Neural crest cell (in vitro differentiated cells): ENCODE results near the gene NBEAL1. TPM values are rescaled to one million over a fixed set of nuclear protein-coding genes. Genes with fewer than 3 reads are reported as not detected.

ENCODE experiments used
- DNase-seq: peaks from one replicate; pipeline ENCODE4 v3.0.0; 2021; ENCODE audit warnings: low read depth, mixed read lengths, low spot score
- H3K27ac Mint-ChIP-seq: one replicate; pipeline ENCODE4 v1.8.0; 2021; ENCODE audit warnings: mild to moderate bottlenecking, mixed read lengths; ENCODE audit not compliant: unreplicated experiment
- H3K27me3 Mint-ChIP-seq: 2 replicates; pipeline ENCODE4 v1.8.0; 2021; ENCODE audit warnings: low read depth, mild to moderate bottlenecking, mixed read lengths
- H3K36me3 Mint-ChIP-seq: 2 replicates; pipeline ENCODE4 v1.8.0; 2021; ENCODE audit warnings: low read depth, mild to moderate bottlenecking, mixed read lengths
- H3K4me1 Mint-ChIP-seq: 2 replicates; pipeline ENCODE4 v1.8.0; 2021; ENCODE audit warnings: mixed read lengths
- H3K4me3 Mint-ChIP-seq: one replicate; pipeline ENCODE4 v1.8.0; 2021; ENCODE audit warnings: mild to moderate bottlenecking, mixed read lengths
- H3K9me3 Mint-ChIP-seq: 2 replicates; pipeline ENCODE4 v1.8.0; 2021; ENCODE audit warnings: mixed read lengths
- CTCF ChIP-seq: fragments of 200-600 bp; sonication (generic); conservative IDR thresholded peaks from 2 replicates; pipeline ENCODE4 v1.5.0; 2021; ENCODE audit warnings: antibody characterized with exemption, mild to moderate bottlenecking
- total RNA-seq: library from RNA; stranded (reverse); gene quantifications from 2 replicates; pipeline ENCODE4 v1.2.1, GENCODE V29; 2021

The NBEAL1 gene
- total RNA-seq, 1 donor from 2014 or later: 12.6 TPM

- Mint-ChIP-seq H3K36me3 (peaks cover 5% of the 10 kb centered on the region), H3K27me3 (no peaks in the 10 kb centered on the region), H3K27ac (no peak overlapping the region), H3K4me3 (no peak overlapping the region), H3K9me3 (no peaks in the 10 kb centered on the region), H3K4me1 (no peaks in the 10 kb centered on the region)
- no peak for DNase-seq
- TF ChIP-seq CTCF: peak; percentile 58
Measured at GRCh38 chr2:203122317-203122986, 107.8 kb downstream of the NBEAL1 start.

GRCh38 chr2:203126996-203127395 is 112.3 kb downstream of the NBEAL1 start:
- Mint-ChIP-seq H3K9me3 (no peaks in the 10 kb centered on the region), H3K4me1 (no peaks in the 10 kb centered on the region), H3K27me3 (no peaks in the 10 kb centered on the region), H3K27ac (no peak overlapping the region), H3K36me3 (no peaks in the 10 kb centered on the region), H3K4me3 (no peak overlapping the region)
- no peak for DNase-seq
- TF ChIP-seq CTCF: no peak

- Mint-ChIP-seq H3K9me3 (no peaks in the 10 kb centered on the region), H3K27me3 (no peaks in the 10 kb centered on the region), H3K36me3 (no peaks in the 10 kb centered on the region), H3K27ac (no peak overlapping the region), H3K4me3 (no peak overlapping the region), H3K4me1 (no peaks in the 10 kb centered on the region)
- TF ChIP-seq CTCF: no peak
- no peak for DNase-seq
Measured at GRCh38 chr2:203135105-203135504, 120.4 kb downstream of the NBEAL1 start.

- no peak for TF ChIP-seq CTCF
- no peak overlapping the region for H3K27ac Mint-ChIP-seq
- no peak overlapping the region for H3K4me3 Mint-ChIP-seq
- H3K9me3 Mint-ChIP-seq: no peaks in the 10 kb centered on the region
- H3K4me1 Mint-ChIP-seq: no peaks in the 10 kb centered on the region
- H3K36me3 Mint-ChIP-seq: no peaks in the 10 kb centered on the region
- H3K27me3 Mint-ChIP-seq: no peaks in the 10 kb centered on the region
- no peak for DNase-seq
Measured at GRCh38 chr2:203143391-203143790, 128.7 kb downstream of the NBEAL1 start.

- Mint-ChIP-seq H3K27me3 (no peaks in the 10 kb centered on the region), H3K4me1 (no peaks in the 10 kb centered on the region), H3K9me3 (no peaks in the 10 kb centered on the region), H3K4me3 (no peak overlapping the region), H3K36me3 (peaks cover 7% of the 10 kb centered on the region), H3K27ac (no peak overlapping the region)
- no peak for TF ChIP-seq CTCF
- DNase-seq: no peak
Measured at GRCh38 chr2:203149194-203149593, 134.5 kb downstream of the NBEAL1 start.
